Tibial nerve (tissue), 3 donors: Measurements from ENCODE around the gene GOLGA6L7.
"Not testable (repeated sequence)": the region's sequence is repeated elsewhere in the genome, so short reads cannot be mapped to it uniquely, and the experiment has no call there.

Source experiments
- POLR2A ChIP-seq, 2 donors: fragments of 450-650 bp; IDR thresholded peaks; one replicate each; pipeline ENCODE4 v1.6.1; 2017; ENCODE audit warnings: antibody characterized with exemption in 2 of 2, mild to moderate bottlenecking in 2 of 2, moderate library complexity in 2 of 2
- TF ChIP-seq, protein P1 (sequence below), 5 experiments: fragments of 200-600 bp in 3 of 5; fragments of 450-650 bp in 2 of 5; sonication (generic) in 3 of 5; IDR thresholded peaks; one replicate each; pipeline ENCODE4 v1.5.1; 2016 to 2019; ENCODE audit warnings: antibody characterized with exemption in 5 of 5, mild to moderate bottlenecking in 3 of 5, moderate library complexity in 2 of 5

DNA sequence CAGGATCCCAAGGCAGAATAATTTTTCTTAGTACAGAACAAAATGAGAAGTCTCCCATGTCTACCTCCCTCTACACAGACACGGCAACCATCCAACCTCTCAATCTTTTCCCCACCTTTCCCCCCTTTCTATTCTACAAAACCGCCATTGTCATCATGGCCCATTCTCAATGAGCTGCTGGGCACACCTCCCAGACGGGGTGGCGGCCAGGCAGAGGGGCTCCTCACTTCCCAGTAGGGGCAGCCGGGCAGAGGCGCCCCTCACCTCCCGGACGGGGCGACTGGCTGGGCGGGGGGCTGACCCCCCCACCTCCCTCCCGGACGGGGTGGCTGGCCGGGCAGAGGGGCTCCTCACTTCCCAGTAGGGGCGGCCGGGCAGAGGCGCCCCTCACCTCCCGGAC, 827 bp upstream of the GOLGA6L7 start:
- TF ChIP-seq, protein P1, sequence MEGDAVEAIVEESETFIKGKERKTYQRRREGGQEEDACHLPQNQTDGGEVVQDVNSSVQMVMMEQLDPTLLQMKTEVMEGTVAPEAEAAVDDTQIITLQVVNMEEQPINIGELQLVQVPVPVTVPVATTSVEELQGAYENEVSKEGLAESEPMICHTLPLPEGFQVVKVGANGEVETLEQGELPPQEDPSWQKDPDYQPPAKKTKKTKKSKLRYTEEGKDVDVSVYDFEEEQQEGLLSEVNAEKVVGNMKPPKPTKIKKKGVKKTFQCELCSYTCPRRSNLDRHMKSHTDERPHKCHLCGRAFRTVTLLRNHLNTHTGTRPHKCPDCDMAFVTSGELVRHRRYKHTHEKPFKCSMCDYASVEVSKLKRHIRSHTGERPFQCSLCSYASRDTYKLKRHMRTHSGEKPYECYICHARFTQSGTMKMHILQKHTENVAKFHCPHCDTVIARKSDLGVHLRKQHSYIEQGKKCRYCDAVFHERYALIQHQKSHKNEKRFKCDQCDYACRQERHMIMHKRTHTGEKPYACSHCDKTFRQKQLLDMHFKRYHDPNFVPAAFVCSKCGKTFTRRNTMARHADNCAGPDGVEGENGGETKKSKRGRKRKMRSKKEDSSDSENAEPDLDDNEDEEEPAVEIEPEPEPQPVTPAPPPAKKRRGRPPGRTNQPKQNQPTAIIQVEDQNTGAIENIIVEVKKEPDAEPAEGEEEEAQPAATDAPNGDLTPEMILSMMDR (IDR thresholded peaks at IDR 0.05) = not testable (repeated sequence)
- not testable (repeated sequence) for TF ChIP-seq POLR2A (IDR thresholded peaks at IDR 0.05)
